ENCODE results near the gene GSN. TPM values are rescaled to one million over a fixed set of nuclear protein-coding genes. Genes with fewer than 3 reads are reported as not detected.

GSN gene
- total and polyA plus RNA-seq, 9 of the 15 experiments (the other 6 are each of a cell fraction or from before 2014, with no cell fraction given), result 0.39 to 16.6 (median 8.2) TPM

DNA sequence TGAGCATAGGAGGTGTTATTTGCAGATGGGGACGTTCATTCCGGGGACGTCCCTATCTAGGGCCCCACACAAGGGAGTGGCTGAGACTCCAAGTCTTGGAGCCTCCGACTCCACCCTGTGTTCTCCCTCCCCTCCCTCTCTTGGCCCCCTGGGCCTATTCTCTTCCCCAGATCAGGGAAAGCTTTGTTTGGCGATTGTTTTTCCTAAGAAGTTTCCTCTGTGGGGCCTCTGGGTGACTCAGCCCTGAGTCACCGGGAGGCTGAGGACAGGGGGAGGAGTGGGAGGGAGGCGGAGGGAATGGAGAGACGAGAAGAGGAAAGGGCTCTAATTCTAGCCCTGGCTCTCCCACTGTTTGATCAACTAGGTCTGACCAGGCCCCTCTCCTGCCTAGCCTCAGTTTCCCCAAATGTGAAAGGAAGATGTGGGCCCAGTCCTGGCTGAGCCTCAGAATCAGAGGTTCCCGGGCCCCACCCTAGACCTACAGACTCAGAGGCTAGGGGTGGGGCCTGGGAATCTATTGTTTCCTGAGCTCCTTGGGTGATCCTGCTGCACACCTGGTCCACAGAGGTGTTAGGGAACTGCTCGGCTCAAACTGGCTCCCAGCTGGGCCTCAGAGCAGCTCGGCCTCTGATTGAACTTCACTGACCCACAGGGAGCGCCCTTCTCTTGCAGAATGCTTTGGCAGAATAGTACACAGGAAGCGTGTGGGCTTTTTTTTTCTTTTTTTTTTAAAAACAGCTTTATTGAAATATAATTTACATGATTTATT, 19.2 kb downstream of the GSN start (continued):
- TF ChIP-seq GABPA (tag; conservative IDR thresholded peaks at IDR 0.05; ENCODE audit: low read depth) (peak; percentile 33), MTA1 (IDR thresholded peaks at IDR 0.05; ENCODE audit: borderline replicate concordance) (peak; percentile 73; the same call in 1 of the 2 replicates), MAZ (CRISPR knock-in tag; conservative IDR thresholded peaks at IDR 0.05 in 1 of 2, IDR thresholded peaks at IDR 0.05 in 1 of 2) (peak; percentile 87 to 97), RBM17 (IDR thresholded peaks at IDR 0.05; ENCODE audit: borderline replicate concordance, low read depth, low read length) (no peak), CBFA2T2 (conservative IDR thresholded peaks at IDR 0.05) (peak; percentile 36; the same call in 1 of the 2 replicates), MEF2D (tag; conservative IDR thresholded peaks at IDR 0.05; ENCODE audit: low read depth) (peak; percentile 14; the same call in 1 of the 2 replicates), SRSF1 (IDR thresholded peaks at IDR 0.05; ENCODE audit: low read depth, low read length) (no peak), MCM5 (IDR thresholded peaks at IDR 0.05; ENCODE audit: low read depth) (no peak), POLR2H (tag; IDR thresholded peaks at IDR 0.05; ENCODE audit: low read depth) (no peak; the same call in 1 of the 2 replicates), NUFIP1 (IDR thresholded peaks at IDR 0.05; ENCODE audit: partially characterized antibody) (no peak), NFXL1 (CRISPR knock-in tag; IDR thresholded peaks at IDR 0.05) (no peak), HDAC2 (IDR thresholded peaks at IDR 0.05) (peak; percentile 85; the same call in 1 of the 2 replicates), TBL1XR1 (IDR thresholded peaks at IDR 0.05; ENCODE audit: low read length in 2 of 2) (peak in 1 of 2 experiments; percentile 69; a peak in 2 of 4 replicates), SMAD4 (CRISPR knock-in tag; conservative IDR thresholded peaks at IDR 0.05) (peak; percentile 42; the same call in 1 of the 2 replicates), DPF2 (IDR thresholded peaks at IDR 0.05) (peak; percentile 99), ARHGAP35 (IDR thresholded peaks at IDR 0.05; ENCODE audit: partially characterized antibody) (no peak), ATF1 (CRISPR knock-in tag; IDR thresholded peaks at IDR 0.05) (no peak), ATF1 (tag; IDR thresholded peaks at IDR 0.05) (0 out of 2 replicates have a peak, but pooled peaks have one; percentile 26)
- TF ChIP-seq, protein P1, sequence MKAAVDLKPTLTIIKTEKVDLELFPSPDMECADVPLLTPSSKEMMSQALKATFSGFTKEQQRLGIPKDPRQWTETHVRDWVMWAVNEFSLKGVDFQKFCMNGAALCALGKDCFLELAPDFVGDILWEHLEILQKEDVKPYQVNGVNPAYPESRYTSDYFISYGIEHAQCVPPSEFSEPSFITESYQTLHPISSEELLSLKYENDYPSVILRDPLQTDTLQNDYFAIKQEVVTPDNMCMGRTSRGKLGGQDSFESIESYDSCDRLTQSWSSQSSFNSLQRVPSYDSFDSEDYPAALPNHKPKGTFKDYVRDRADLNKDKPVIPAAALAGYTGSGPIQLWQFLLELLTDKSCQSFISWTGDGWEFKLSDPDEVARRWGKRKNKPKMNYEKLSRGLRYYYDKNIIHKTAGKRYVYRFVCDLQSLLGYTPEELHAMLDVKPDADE (conservative IDR thresholded peaks at IDR 0.05; ENCODE audit: control insufficient read depth, low read depth, low read length), result 0 out of 2 replicates have a peak, but pooled peaks have one; percentile 9
- TF ChIP-seq, protein P2, sequence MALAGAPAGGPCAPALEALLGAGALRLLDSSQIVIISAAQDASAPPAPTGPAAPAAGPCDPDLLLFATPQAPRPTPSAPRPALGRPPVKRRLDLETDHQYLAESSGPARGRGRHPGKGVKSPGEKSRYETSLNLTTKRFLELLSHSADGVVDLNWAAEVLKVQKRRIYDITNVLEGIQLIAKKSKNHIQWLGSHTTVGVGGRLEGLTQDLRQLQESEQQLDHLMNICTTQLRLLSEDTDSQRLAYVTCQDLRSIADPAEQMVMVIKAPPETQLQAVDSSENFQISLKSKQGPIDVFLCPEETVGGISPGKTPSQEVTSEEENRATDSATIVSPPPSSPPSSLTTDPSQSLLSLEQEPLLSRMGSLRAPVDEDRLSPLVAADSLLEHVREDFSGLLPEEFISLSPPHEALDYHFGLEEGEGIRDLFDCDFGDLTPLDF (CRISPR knock-in tag; IDR thresholded peaks at IDR 0.05), result no peak
- TF ChIP-seq, protein P3, sequence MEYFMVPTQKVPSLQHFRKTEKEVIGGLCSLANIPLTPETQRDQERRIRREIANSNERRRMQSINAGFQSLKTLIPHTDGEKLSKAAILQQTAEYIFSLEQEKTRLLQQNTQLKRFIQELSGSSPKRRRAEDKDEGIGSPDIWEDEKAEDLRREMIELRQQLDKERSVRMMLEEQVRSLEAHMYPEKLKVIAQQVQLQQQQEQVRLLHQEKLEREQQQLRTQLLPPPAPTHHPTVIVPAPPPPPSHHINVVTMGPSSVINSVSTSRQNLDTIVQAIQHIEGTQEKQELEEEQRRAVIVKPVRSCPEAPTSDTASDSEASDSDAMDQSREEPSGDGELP (CRISPR knock-in tag; IDR thresholded peaks at IDR 0.05; ENCODE audit: borderline replicate concordance), result peak; percentile 86; the same call in 1 of the 2 replicates

Data from K562 (cell line).